CD14-positive monocyte (primary cell): ENCODE measurements around the gene PRC1. TPM values are rescaled to one million over a fixed set of nuclear protein-coding genes. Genes with fewer than 3 reads are reported as not detected.

Experiments
- DNase-seq, 3 donors: peaks; one replicate each; pipeline ENCODE4 v3.0.0-alpha.2; 2011 to 2022
- H2AFZ ChIP-seq: 2 replicates; pipeline ENCODE4 v1.6.0; 2012; ENCODE audit warnings: mild to moderate bottlenecking, low read depth, low read length, inconsistent platforms; ENCODE audit not compliant: insufficient read depth, poor library complexity, severe bottlenecking
- H3K27ac ChIP-seq, 2 donors: 1 replicate in 1 of 2; 2 replicates in 1 of 2; pipeline ENCODE4 v1.5.1; 2012 to 2013; ENCODE audit warnings: low read length in 2 of 2, control low read depth in 1 of 2, inconsistent platforms in 1 of 2, low read depth in 1 of 2, mild to moderate bottlenecking in 1 of 2
- H3K27me3 ChIP-seq, 2 donors: one replicate each; pipeline versions ENCODE4 v1.6.0 to v1.6.1; 2011 to 2013; ENCODE audit warnings: low read length in 2 of 2; ENCODE audit not compliant: control insufficient read depth in 2 of 2, insufficient read depth in 2 of 2
- H3K36me3 ChIP-seq, 2 donors: replicated peaks in 1 of 2; 1 replicate in 1 of 2; 2 replicates in 1 of 2; pipeline versions ENCODE4 v1.5.1 to v1.6.1; 2012 to 2013; ENCODE audit warnings: low read length in 2 of 2, control low read depth in 1 of 2, inconsistent platforms in 1 of 2, mild to moderate bottlenecking in 1 of 2; ENCODE audit not compliant: insufficient read depth in 2 of 2, control insufficient read depth in 1 of 2
- H3K4me1 ChIP-seq, 2 donors: 1 replicate in 1 of 2; 2 replicates in 1 of 2; pipeline versions ENCODE4 v1.5.1 to v1.6.1; 2012 to 2013; ENCODE audit warnings: low read length in 2 of 2, control low read depth in 1 of 2, inconsistent platforms in 1 of 2, mild to moderate bottlenecking in 1 of 2, moderate library complexity in 1 of 2; ENCODE audit not compliant: insufficient read depth in 2 of 2, control insufficient read depth in 1 of 2
- H3K4me2 ChIP-seq: replicated peaks from 2 replicates; pipeline ENCODE3; 2012; ENCODE audit warnings: low read length, moderate library complexity, mild to moderate bottlenecking; ENCODE audit not compliant: poor library complexity, severe bottlenecking; ENCODE audit errors: extremely low read depth
- H3K4me3 ChIP-seq, 3 experiments: fragments of 200-600 bp in 1 of 3; sonication (generic) in 1 of 3; replicated peaks in 1 of 3; 1 replicate in 2 of 3; 2 replicates in 1 of 3; pipeline ENCODE4 v1.5.1; 2011 to 2013; ENCODE audit warnings: low read length in 3 of 3, mild to moderate bottlenecking in 3 of 3, control low read depth in 2 of 3, low read depth in 2 of 3, inconsistent platforms in 1 of 3, moderate library complexity in 1 of 3
- H3K79me2 ChIP-seq: 2 replicates; pipeline ENCODE4 v1.6.0; 2012; ENCODE audit warnings: mild to moderate bottlenecking, control low read depth, inconsistent platforms, low read length, moderate library complexity; ENCODE audit not compliant: insufficient read depth
- H3K9ac ChIP-seq: 2 replicates; pipeline ENCODE4 v1.6.0; 2017; ENCODE audit warnings: low read length, mild to moderate bottlenecking; ENCODE audit not compliant: insufficient read depth, poor library complexity, severe bottlenecking
- H3K9me3 ChIP-seq, 2 donors: replicated peaks in 1 of 2; 1 replicate in 1 of 2; 2 replicates in 1 of 2; pipeline versions ENCODE4 v1.5.1 to v1.6.1; 2012 to 2013; ENCODE audit warnings: low read length in 2 of 2, control low read depth in 1 of 2; ENCODE audit not compliant: control insufficient read depth in 1 of 2, insufficient read depth in 1 of 2
- H4K20me1 ChIP-seq: 2 replicates; pipeline ENCODE4 v1.6.0; 2012; ENCODE audit warnings: mild to moderate bottlenecking, low read length, control low read depth, moderate library complexity; ENCODE audit not compliant: insufficient read depth
- H3K27ac Mint-ChIP-seq, 7 donors: one replicate each; pipeline ENCODE4 v1.8.0; 2020; ENCODE audit warnings: mild to moderate bottlenecking in 7 of 7, mixed read lengths in 7 of 7, moderate library complexity in 6 of 7, inconsistent platforms in 2 of 7
- H3K27me3 Mint-ChIP-seq, 3 donors: one replicate each; pipeline ENCODE4 v1.8.0; 2021 to 2022; ENCODE audit warnings: low read depth in 3 of 3, mild to moderate bottlenecking in 3 of 3, mixed read lengths in 3 of 3, moderate library complexity in 3 of 3, inconsistent platforms in 1 of 3
- H3K36me3 Mint-ChIP-seq, 2 donors: one replicate each; pipeline ENCODE4 v1.8.0; 2020; ENCODE audit warnings: mixed read lengths in 2 of 2, inconsistent platforms in 1 of 2, mild to moderate bottlenecking in 1 of 2
- H3K4me1 Mint-ChIP-seq: one replicate; pipeline ENCODE4 v1.8.0; 2020; ENCODE audit warnings: mild to moderate bottlenecking, mixed read lengths
- H3K4me3 Mint-ChIP-seq, 2 donors: one replicate each; pipeline ENCODE4 v1.8.0; 2020; ENCODE audit warnings: mild to moderate bottlenecking in 2 of 2, mixed read lengths in 2 of 2, moderate library complexity in 1 of 2
- H3K9me3 Mint-ChIP-seq, 7 donors: one replicate each; pipeline ENCODE4 v1.8.0; 2020 to 2022; ENCODE audit warnings: mixed read lengths in 7 of 7, mild to moderate bottlenecking in 6 of 7, moderate library complexity in 6 of 7, inconsistent platforms in 2 of 7
- CTCF ChIP-seq: fragments of 200-600 bp; IDR thresholded peaks from one replicate; pipeline ENCODE4 v1.8.0; 2022; ENCODE audit warnings: antibody characterized with exemption, mild to moderate bottlenecking
- WGBS: methylation state at CpG from one replicate; pipeline ENCODE4 v1.1.5; 2013; ENCODE audit warnings: missing lambda C conversion rate; ENCODE audit not compliant: insufficient coverage; 5-methylcytosine and 5-hydroxymethylcytosine counted together
- intact Hi-C, 2 donors: fragments of 100-400 bp; cut with micrococcal nuclease; formaldehyde crosslinking; loops; one replicate each; pipeline versions ENCODE4 v1.15.0 to v1.15.1; 2023
- polyA plus RNA-seq, 3 donors: library from polyadenylated mRNA; depleted of rRNA in 1 of 3; unstranded in 2 of 3; stranded (reverse) in 1 of 3; fragments of 300-500 nt in 2 of 3; fragments of >200 nt in 1 of 3; fragmentation: Illumina TruSeq in 2 of 3; gene quantifications; 1 replicate in 2 of 3; 2 replicates in 1 of 3; pipeline ENCODE4 v1.2.3, GENCODE V29; 2012 to 2021

PRC1 gene
- polyA plus RNA-seq, 3 donors = 1.6 to 6.9 (median 2.0) TPM

GRCh38 chr15:90989040-90989768 is 5.1 kb downstream of the PRC1 start:
- no peaks in the 10 kb centered on the region for H3K27me3 ChIP-seq
- H3K79me2 ChIP-seq = peaks cover 99% of the 10 kb centered on the region
- intact Hi-C loops = no loop called here
- peak overlapping the region; percentile 13 for H3K4me2 ChIP-seq
- H3K27me3 Mint-ChIP-seq = no peaks in the 10 kb centered on the region
- no peaks in the 10 kb centered on the region for H4K20me1 ChIP-seq
- 61% methylated on average over 3 of the region's 7 CpGs for WGBS
- H3K27ac Mint-ChIP-seq = peak overlapping the region in 4 of 7 donors; percentile 8 to 69 (median 34)
- peaks cover under 1 to 7% of the 10 kb centered on the region in 2 donors for H3K36me3 Mint-ChIP-seq
- no peak for TF ChIP-seq CTCF
- peaks cover 21 to 25% of the 10 kb centered on the region in 2 donors for H3K4me1 ChIP-seq
- H3K36me3 ChIP-seq = no peaks in the 10 kb centered on the region
- DNase-seq = peak; percentile 8 to 20 (median 12)
- H3K4me3 ChIP-seq = peak overlapping the region in 1 of 3 experiments; percentile 27
- H3K27ac ChIP-seq = peak overlapping the region in 1 of 2 donors; percentile 46
- peaks cover 0 to 1% (median 0%) of the 10 kb centered on the region in 7 donors for H3K9me3 Mint-ChIP-seq
- peak overlapping the region in 1 of 2 donors; percentile 16 for H3K4me3 Mint-ChIP-seq
- H3K9me3 ChIP-seq = no peaks in the 10 kb centered on the region
- H2AFZ ChIP-seq = peak overlapping the region; percentile 64
- H3K9ac ChIP-seq = no peak overlapping the region
- peaks cover 41% of the 10 kb centered on the region for H3K4me1 Mint-ChIP-seq

DNA sequence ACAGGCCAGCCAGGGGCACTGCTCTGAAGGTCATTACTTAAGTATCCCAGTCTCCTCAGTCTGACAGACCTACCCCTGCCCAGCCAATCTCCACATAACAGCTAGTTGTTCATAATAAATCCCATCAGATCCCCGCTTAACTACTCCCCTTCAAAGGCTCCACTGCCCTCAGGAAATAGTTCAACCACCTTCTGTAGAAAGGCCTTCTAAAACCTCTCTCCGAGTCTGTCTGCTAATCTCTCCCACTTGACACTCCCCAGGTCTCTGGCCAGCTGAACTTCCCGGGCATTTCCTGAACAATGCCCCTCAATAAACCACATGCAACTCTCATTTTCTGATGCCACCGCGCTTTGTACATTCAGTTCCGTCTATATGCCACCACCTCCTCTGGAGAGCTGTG is 6.0 kb downstream of the PRC1 start:
- Histone ChIP-seq H2AFZ (peak overlapping the region; percentile 64), H3K79me2 (peaks cover 99% of the 10 kb centered on the region), H3K27me3 (no peaks in the 10 kb centered on the region), H3K4me2 (peak overlapping the region; percentile 13), H3K9me3 (no peaks in the 10 kb centered on the region), H3K9ac (no peak overlapping the region), H4K20me1 (no peaks in the 10 kb centered on the region), H3K36me3 (peaks cover 2 to 4% of the 10 kb centered on the region in 2 donors), H3K4me3 (peak overlapping the region in 1 of 3 experiments; percentile 27), H3K4me1 (peaks cover 17 to 20% of the 10 kb centered on the region in 2 donors), H3K27ac (peak overlapping the region in 1 of 2 donors; percentile 46)
- Mint-ChIP-seq H3K27me3 (no peaks in the 10 kb centered on the region), H3K36me3 (peaks cover 4 to 13% of the 10 kb centered on the region in 2 donors), H3K4me3 (peak overlapping the region; percentile 63 to 80), H3K4me1 (peaks cover 37% of the 10 kb centered on the region), H3K9me3 (no peaks in the 10 kb centered on the region), H3K27ac (peak overlapping the region in 5 of 7 donors; percentile 6 to 79 (median 73))
- TF ChIP-seq CTCF = no peak
- DNase-seq = no peak
- 29% methylated on average over 6 of the region's 6 CpGs for whole genome bisulfite sequencing
- intact Hi-C loops = no loop called here
